A549 (cell line): ENCODE data around the gene PPWD1. TPM values are rescaled to one million over a fixed set of nuclear protein-coding genes. Genes with fewer than 3 reads are reported as not detected.

Experiments
- ATAC-seq, 2 experiments: fragments of 200-7000 bp in 1 of 2; fragments of >200 bp in 1 of 2; cut with Nextera tagmentation in 1 of 2; cut with Tn5 transposase in 1 of 2; 3 replicates each; pipeline versions ENCODE4 v1.8.0 to v1.9.1; 2018 to 2020; ENCODE audit warnings: mild to moderate bottlenecking in 1 of 2, moderate library complexity in 1 of 2
- CTCF ChIA-PET: fragments of 300-600 bp; sonication (Branson Sonifier 250); formaldehyde crosslinking; extraction: SDS; loops from one replicate; lab custom pipeline; 2021; ENCODE audit warnings: antibody characterized with exemption, inconsistent platforms; lab: Yijun Ruan, JAX
- POLR2A ChIA-PET: fragments of 350-600 bp; formaldehyde crosslinking; extraction: SDS; loops from one replicate; lab custom pipeline; 2021; ENCODE audit warnings: antibody characterized with exemption, inconsistent platforms; lab: Yijun Ruan, JAX
- DNase-seq, 2 experiments: peaks; one replicate each; pipeline versions ENCODE4 v3.0.0 to v3.0.0-alpha.2; 2011 to 2016; ENCODE audit warnings: low read depth in 1 of 2, low spot score in 1 of 2
- FAIRE-seq: peaks from 2 replicates; lab custom pipeline; 2011; peaks lifted over from hg19 to GRCh38; lab: Jason Lieb, UNC
- H3K27ac ChIP-seq, 2 experiments: fragments of >200 bp; sonication (Bioruptor Twin); formaldehyde crosslinking; 3 replicates each; pipeline ENCODE4 v1.5.1; 2016 to 2017
- H3K4me1 ChIP-seq: fragments of >200 bp; sonication (Bioruptor Twin); formaldehyde crosslinking; 3 replicates; pipeline ENCODE4 v1.6.1; 2016
- H3K4me2 ChIP-seq: fragments of >200 bp; sonication (Bioruptor Twin); formaldehyde crosslinking; 3 replicates; pipeline ENCODE4 v1.6.1; 2016
- H3K4me3 ChIP-seq: fragments of >200 bp; sonication (Bioruptor Twin); formaldehyde crosslinking; 3 replicates; pipeline ENCODE4 v1.5.1; 2016
- H3K9me3 ChIP-seq: fragments of >200 bp; sonication (Bioruptor Twin); formaldehyde crosslinking; 3 replicates; pipeline ENCODE4 v1.6.1; 2016
- BCL3 ChIP-seq: fragments of >200 bp; sonication (Bioruptor Twin); formaldehyde crosslinking; IDR thresholded peaks from 3 replicates; pipeline ENCODE4 v1.6.1; 2016
- BHLHE40 ChIP-seq: IDR thresholded peaks from 2 replicates; pipeline ENCODE4 v1.6.1; 2012; ENCODE audit warnings: low read depth, low read length, inconsistent platforms
- EP300 ChIP-seq, 2 experiments: fragments of >200 bp; sonication (Bioruptor Twin); formaldehyde crosslinking; IDR thresholded peaks; 2 replicates in 1 of 2; 3 replicates in 1 of 2; pipeline ENCODE4 v1.6.1; 2016 to 2017
- FOSB ChIP-seq: fragments of 250-450 bp; sonication (Bioruptor Pico); IDR thresholded peaks from 2 replicates; pipeline ENCODE4 v1.5.0; 2020; ENCODE audit warnings: mild to moderate bottlenecking, moderate library complexity
- FOSL2 ChIP-seq, 2 experiments: fragments of 450-650 bp in 1 of 2; fragments of >200 bp in 1 of 2; sonication (Bioruptor Twin) in 1 of 2; formaldehyde crosslinking; IDR thresholded peaks; 2 replicates each; pipeline versions ENCODE4 v1.5.0 to v1.6.1; 2016 to 2020; ENCODE audit warnings: mild to moderate bottlenecking in 1 of 2, moderate library complexity in 1 of 2
- HOXA7 ChIP-seq: fragments of 250-450 bp; sonication (Bioruptor Pico); IDR thresholded peaks from 2 replicates; pipeline ENCODE4 v1.5.0; 2020; ENCODE audit warnings: mild to moderate bottlenecking, moderate library complexity
- JUN ChIP-seq, 2 experiments: fragments of >200 bp; sonication (Bioruptor Twin); formaldehyde crosslinking; IDR thresholded peaks; 2 replicates in 1 of 2; 3 replicates in 1 of 2; pipeline ENCODE4 v1.6.1; 2016 to 2017
- JUNB ChIP-seq: fragments of >200 bp; sonication (Bioruptor Twin); formaldehyde crosslinking; IDR thresholded peaks from 2 replicates; pipeline ENCODE4 v1.6.1; 2016
- KDM5A ChIP-seq: fragments of 200-600 bp; sonication (generic); IDR thresholded peaks from 2 replicates; pipeline ENCODE4 v1.6.1; 2016; ENCODE audit warnings: antibody characterized with exemption, mild to moderate bottlenecking
- MAFK ChIP-seq: fragments of 450-650 bp; IDR thresholded peaks from 2 replicates; pipeline ENCODE4 v1.6.1; 2014; ENCODE audit not compliant: partially characterized antibody
- MYC ChIP-seq: IDR thresholded peaks from 2 replicates; pipeline ENCODE4 v1.6.1; 2012; ENCODE audit warnings: mild to moderate bottlenecking, inconsistent platforms, low read length, improper control_type of control experiment, borderline replicate concordance
- NPAS2 ChIP-seq: fragments of 250-450 bp; sonication (Bioruptor Pico); IDR thresholded peaks from 2 replicates; pipeline ENCODE4 v1.8.0; 2022; ENCODE audit warnings: mild to moderate bottlenecking, moderate library complexity, borderline replicate concordance
- POLR2A ChIP-seq: IDR thresholded peaks from 2 replicates; pipeline ENCODE4 v1.6.1; 2012; ENCODE audit warnings: mild to moderate bottlenecking, low read length
- RCOR1 ChIP-seq: fragments of 150-350 bp; IDR thresholded peaks from 2 replicates; pipeline ENCODE4 v1.6.1; 2014; ENCODE audit warnings: antibody characterized with exemption, low read length, low read depth
- RFX5 ChIP-seq: fragments of 450-650 bp; IDR thresholded peaks from 2 replicates; pipeline ENCODE4 v1.7.1; 2014; ENCODE audit warnings: antibody characterized with exemption, mild to moderate bottlenecking, moderate library complexity
- ZFP36 ChIP-seq: fragments of 450-650 bp; IDR thresholded peaks from 2 replicates; pipeline ENCODE4 v1.6.1; 2014; ENCODE audit warnings: borderline replicate concordance; ENCODE audit not compliant: partially characterized antibody
- WGBS: methylation state at CpG from one replicate; pipeline ENCODE4 v1.1.6; 2017; ENCODE audit errors: missing lambda C conversion rate; 5-methylcytosine and 5-hydroxymethylcytosine counted together
- polyA plus RNA-seq, 4 experiments: library from polyadenylated mRNA; depleted of rRNA in 3 of 4; stranded (reverse); fragments of >200 nt; fragmentation: RNase III in 1 of 4; extraction: RNeasy Plus Mini Kit Qiagen cat#74134 plus additional on column Dnase treatment in 1 of 4; gene quantifications; 2 replicates in 3 of 4; 3 replicates in 1 of 4; pipeline ENCODE4 v1.2.3, GENCODE V29; 2011 to 2017
- small RNA-seq, 6 experiments: library from RNA; depleted of rRNA; stranded (forward); fragments of <200 nt; gene quantifications; one replicate each; pipeline ENCODE3, GENCODE V24; 2012

Gene PPWD1
- polyA plus RNA-seq, 2 of the 4 experiments (the other 2 are of a cell fraction): 15.3 to 27.7 TPM

- TF ChIP-seq HOXA7 (CRISPR knock-in tag) (no peak), JUN (IDR thresholded peaks at IDR 0.05) (no peak), FOSB (CRISPR knock-in tag) (no peak), POLR2A (no peak), RCOR1 (no peak), EP300 (IDR thresholded peaks at IDR 0.05) (no peak), MYC (no peak)
- POLR2A ChIA-PET: no interaction called here
- FAIRE-seq (no peak), DNase-seq (no peak), ATAC-seq (no peak)
- H3K27ac ChIP-seq: peak overlapping the region; percentile 45 to 87; a peak in 4 of 6 replicates
- peak overlapping the region; percentile 90 for H3K4me2 ChIP-seq
- H3K4me1 ChIP-seq: peaks cover 15% of the 10 kb centered on the region; the same call in 2 of the 3 replicates
- H3K4me3 ChIP-seq: peak overlapping the region; percentile 72
- H3K9me3 ChIP-seq: no peaks in the 10 kb centered on the region
- CTCF ChIA-PET: no interaction called here
- 36% methylated on average over 6 of the region's 6 CpGs for WGBS
Measured at GRCh38 chr5:65625743-65626142, 62.6 kb downstream of the PPWD1 start.

- Histone ChIP-seq H3K4me1 (peaks cover 5% of the 10 kb centered on the region; the same call in 2 of the 3 replicates), H3K4me3 (no peak overlapping the region), H3K9me3 (no peaks in the 10 kb centered on the region), H3K4me2 (no peak overlapping the region), H3K27ac (no peak overlapping the region)
- DNase-seq (no peak), FAIRE-seq (no peak), ATAC-seq (no peak)
- TF ChIP-seq BCL3 (no peak), ZFP36 (no peak), JUN (IDR thresholded peaks at IDR 0.05) (no peak), FOSB (CRISPR knock-in tag) (no peak), MAFK (no peak), NPAS2 (no peak), FOSL2 (IDR thresholded peaks at IDR 0.05) (no peak), FOSL2 (CRISPR knock-in tag; IDR thresholded peaks at IDR 0.05) (no peak), BHLHE40 (no peak), KDM5A (no peak), JUNB (no peak), RFX5 (no peak)
- ChIA-PET POLR2A (no interaction called here), CTCF (interaction anchor here (0.5 kb wide), 1 partner anchor 8 kb away, joined by 3 read pairs; no protein-coding TSS in a partner anchor)
Measured at GRCh38 chr5:65630981-65631380, 67.9 kb downstream of the PPWD1 start.

Small RNA genes lying within 50 kb of the gene (small RNA-seq; reads per million reads assigned to genes)
- gene RNU6-540P: 0 reads per million in 6 experiments

Other genes starting within 250 kb of the PPWD1 start
- gene ADAMTS6, start 81.4 kb upstream of the PPWD1 start, polyA plus RNA-seq (2011; rRNA removed): 0.66 and 0.69 TPM in 2 replicates
- gene ADAMTS6, start 81.4 kb upstream of the PPWD1 start, polyA plus RNA-seq (2017; fragmentation: RNase III; extraction: RNeasy Plus Mini Kit Qiagen cat#74134 plus additional on column Dnase treatment): 0.18 to 0.51 TPM (median 0.22 TPM) in 3 replicates
- gene CENPK, start 128 bp upstream of the PPWD1 start, polyA plus RNA-seq (2011; rRNA removed): 35.1 and 71.2 TPM in 2 replicates
- 66.8 to 72.7 TPM (median 66.8 TPM) in 3 replicates for gene CENPK, start 128 bp upstream of the PPWD1 start, polyA plus RNA-seq (2017; fragmentation: RNase III; extraction: RNeasy Plus Mini Kit Qiagen cat#74134 plus additional on column Dnase treatment)
- gene TRIM23, start 61.0 kb downstream of the PPWD1 start, polyA plus RNA-seq (2011; rRNA removed): 10.7 and 12.9 TPM in 2 replicates
- gene TRIM23, start 61.0 kb downstream of the PPWD1 start, polyA plus RNA-seq (2017; fragmentation: RNase III; extraction: RNeasy Plus Mini Kit Qiagen cat#74134 plus additional on column Dnase treatment): 8.5 to 11.7 TPM (median 10.3 TPM) in 3 replicates
- gene SHLD3, start 61.7 kb downstream of the PPWD1 start, polyA plus RNA-seq (2011; rRNA removed): 4.5 and 5.0 TPM in 2 replicates
- gene SHLD3, start 61.7 kb downstream of the PPWD1 start, polyA plus RNA-seq (2017; fragmentation: RNase III; extraction: RNeasy Plus Mini Kit Qiagen cat#74134 plus additional on column Dnase treatment): 2.7 to 3.3 TPM (median 3.2 TPM) in 3 replicates
- 28.8 and 35.1 TPM in 2 replicates for gene TRAPPC13, start 61.7 kb downstream of the PPWD1 start, polyA plus RNA-seq (2011; rRNA removed)
- gene TRAPPC13, start 61.7 kb downstream of the PPWD1 start, polyA plus RNA-seq (2017; fragmentation: RNase III; extraction: RNeasy Plus Mini Kit Qiagen cat#74134 plus additional on column Dnase treatment): 17.2 to 18.6 TPM (median 18.5 TPM) in 3 replicates
- gene SGTB, start 158.8 kb downstream of the PPWD1 start, polyA plus RNA-seq (2011; rRNA removed): 13.9 and 17.4 TPM in 2 replicates
- 8.0 to 9.3 TPM (median 8.6 TPM) in 3 replicates for gene SGTB, start 158.8 kb downstream of the PPWD1 start, polyA plus RNA-seq (2017; fragmentation: RNase III; extraction: RNeasy Plus Mini Kit Qiagen cat#74134 plus additional on column Dnase treatment)
- gene NLN, start 158.9 kb downstream of the PPWD1 start, polyA plus RNA-seq (2011; rRNA removed): 74.2 and 88.9 TPM in 2 replicates
- 68.6 to 79.2 TPM (median 69.3 TPM) in 3 replicates for gene NLN, start 158.9 kb downstream of the PPWD1 start, polyA plus RNA-seq (2017; fragmentation: RNase III; extraction: RNeasy Plus Mini Kit Qiagen cat#74134 plus additional on column Dnase treatment)